NCI-H460 (cell line): ENCODE results near the gene EIF6. TPM values are rescaled to one million over a fixed set of nuclear protein-coding genes. Genes with fewer than 3 reads are reported as not detected.

Experiments used
- DNase-seq: peaks from one replicate; pipeline ENCODE4 v3.0.0-alpha.2; 2016; ENCODE audit warnings: low read depth; ENCODE audit errors: extremely low read depth
- total RNA-seq: library from RNA; depleted of rRNA; stranded (reverse); fragments of >200 nt; shearing (Covaris generic); gene quantifications from 2 replicates; pipeline ENCODE4 v1.2.3, GENCODE V29; 2014

The EIF6 gene
- total RNA-seq, 1 experiment from 2014 or later, result 159 TPM

DNA sequence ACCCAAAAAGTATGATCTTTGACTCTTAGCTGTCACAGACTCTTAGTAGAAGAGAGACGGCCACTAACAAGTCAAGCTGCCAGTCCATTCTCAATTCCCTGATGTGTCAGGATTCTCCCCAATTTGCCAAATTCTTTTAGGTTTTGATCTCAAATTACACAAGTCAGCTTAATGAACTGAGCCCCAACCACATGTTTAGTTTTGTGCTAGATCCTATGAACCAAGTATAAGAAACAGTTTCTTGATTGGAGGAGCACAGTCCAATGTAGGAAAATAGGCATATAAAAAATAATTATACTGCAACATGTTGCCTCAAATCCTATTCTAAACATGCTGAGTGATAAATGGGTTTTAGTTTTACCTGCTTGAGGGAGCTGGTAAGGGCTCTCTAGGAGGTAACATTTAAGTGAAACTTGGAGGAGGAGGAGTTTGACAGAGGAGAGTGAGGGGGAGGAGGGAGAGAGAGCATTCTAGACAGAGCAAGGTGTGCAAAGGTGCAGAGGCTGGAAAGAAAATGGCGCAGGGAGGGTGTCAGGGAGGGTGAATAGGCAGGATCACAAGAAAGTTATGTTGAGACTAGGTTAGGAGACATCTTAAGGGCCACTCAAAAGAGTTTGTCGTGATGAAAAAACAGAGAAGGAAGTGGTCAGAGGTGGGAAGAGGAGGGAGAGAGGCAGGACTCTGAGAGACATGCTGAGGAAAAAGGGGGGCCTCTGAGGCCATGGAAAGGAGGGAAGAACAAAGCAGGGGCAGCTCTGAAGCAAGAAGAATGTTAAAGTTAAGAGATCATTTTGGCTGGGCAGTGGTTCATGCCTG, 30.5 kb upstream of the EIF6 start:
- no peak for DNase-seq

DNA sequence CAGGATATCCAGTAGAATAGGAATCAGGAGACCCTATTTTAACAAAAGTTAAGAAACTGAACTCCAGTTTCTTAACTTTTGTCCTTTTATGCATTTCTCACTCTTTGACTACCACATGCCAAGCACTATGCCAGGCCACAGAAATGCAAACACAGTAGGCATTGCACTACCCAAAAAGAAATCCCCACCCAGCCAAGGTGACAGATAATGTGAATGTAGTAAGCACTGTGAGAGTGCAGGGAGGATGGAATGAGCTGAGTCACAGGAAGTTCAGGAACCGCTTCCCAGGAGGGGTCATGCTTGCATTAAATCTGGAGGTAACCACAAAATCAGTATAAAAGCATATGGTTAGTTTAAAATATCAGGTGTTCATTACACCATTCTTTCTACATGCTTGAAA, 27.7 kb upstream of the EIF6 start:
- peak; percentile 53 for DNase-seq

DNA sequence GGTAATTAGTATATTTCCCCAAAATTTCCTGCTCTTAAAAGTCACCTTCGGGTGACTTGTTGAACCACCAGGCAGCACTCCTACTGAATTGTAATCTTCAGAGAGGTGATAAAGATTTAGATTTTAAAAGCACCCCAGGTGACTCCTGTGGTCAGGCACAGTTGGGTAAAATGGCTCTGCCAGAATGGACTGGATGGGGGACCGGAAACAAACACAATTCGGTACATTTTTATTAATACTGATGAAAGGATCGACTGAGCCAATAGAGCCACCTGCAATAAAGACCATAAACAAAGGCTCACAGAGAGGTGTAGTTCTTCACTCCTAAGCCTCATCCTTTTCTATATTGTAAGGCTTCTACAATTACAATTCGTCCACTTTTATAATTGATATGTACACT, 27.2 kb upstream of the EIF6 start:
- DNase-seq, result no peak

DNA sequence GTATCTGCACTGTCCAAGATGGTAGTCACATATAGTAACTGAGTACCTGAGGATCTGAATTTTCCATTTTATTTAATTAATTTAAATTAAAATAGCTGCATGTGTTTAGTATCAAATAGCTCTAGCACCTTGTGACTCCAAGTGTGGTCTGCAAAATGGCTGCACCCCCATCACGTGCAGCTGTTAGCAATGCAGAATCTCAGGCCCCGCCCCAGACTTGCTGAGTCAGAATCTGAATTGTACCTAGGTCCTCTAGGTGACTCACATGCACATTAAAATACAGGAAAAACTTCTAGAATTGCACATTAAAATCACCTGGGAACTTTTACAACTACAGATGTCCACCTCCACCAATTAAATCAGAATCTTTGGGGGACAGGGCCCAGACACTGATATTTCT, 26.8 kb upstream of the EIF6 start:
- no peak for DNase-seq

DNA sequence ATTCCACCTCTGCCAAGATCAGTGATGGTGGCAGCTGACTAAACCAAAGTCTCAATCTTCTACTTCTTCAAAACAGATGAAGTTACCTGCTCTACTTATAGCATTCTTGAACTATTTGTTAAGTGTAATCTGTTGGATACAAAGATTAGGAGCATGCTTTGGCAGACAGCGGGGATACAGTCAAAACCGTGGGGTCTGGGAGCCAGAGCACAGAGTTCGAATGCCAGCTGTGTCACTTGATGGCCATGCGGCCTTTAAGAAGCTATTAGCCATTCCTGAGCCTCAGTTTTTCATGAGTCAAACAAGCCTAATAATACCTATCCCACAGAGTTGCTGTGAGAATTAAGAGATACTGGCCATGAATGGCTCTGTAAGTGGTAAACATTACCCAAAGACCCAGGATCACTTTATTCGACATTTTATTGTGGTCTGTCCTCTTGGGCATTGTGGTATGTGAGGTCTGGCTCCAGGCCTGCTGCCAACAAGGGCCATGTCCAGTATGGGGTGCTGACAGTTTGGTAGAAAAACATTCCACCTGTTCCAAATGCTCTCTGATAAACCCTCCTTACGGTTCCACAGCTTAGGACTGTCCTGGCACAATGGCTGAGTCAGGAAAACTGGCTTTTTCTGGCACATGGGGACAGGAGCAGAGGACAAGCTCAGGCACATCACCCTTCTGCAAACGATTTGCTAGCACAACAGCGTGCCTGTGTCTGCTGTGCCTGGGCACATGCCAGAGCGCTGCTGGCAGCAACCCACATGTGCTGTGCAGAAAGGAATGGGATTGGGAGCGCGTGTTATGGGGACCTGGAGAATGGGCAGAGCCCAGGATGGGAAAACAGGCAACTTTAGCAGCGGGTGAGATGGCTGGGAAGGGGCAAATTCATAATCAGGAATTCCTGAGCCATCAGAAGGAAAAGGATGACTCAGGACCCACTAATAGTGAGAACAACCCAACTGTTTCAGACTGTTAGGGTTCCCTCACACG, 23.4 kb upstream of the EIF6 start:
- DNase-seq, result no peak

DNA sequence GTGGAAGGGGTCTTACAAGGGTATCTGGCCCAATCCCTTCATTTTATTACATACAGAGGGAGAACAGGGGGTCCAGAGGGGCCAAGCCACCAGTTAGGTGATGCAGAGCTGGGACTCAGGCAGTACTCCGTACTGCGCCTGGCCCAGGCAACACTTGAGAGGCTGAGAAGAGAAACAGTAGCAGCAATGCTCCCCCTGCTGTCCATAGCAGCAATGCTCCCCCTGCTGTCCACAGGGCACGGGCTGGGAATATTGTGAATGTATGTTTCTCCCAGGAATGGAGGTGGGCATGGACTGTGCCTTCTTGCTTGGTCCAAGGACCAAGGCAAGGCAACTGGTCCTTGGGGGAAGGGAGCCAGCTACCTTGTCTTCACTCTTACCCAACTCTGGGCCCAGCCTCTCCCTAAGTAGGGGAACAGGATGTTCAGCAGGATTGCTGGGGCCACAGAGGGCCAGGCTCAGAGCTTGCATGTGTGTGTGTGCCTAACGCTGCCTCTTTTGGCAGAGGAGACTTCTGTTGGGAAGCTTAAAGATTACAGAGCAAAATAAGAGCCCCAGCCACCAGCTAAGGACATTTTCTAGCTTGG, 22.5 kb upstream of the EIF6 start:
- DNase-seq, result peak; percentile 59

DNA sequence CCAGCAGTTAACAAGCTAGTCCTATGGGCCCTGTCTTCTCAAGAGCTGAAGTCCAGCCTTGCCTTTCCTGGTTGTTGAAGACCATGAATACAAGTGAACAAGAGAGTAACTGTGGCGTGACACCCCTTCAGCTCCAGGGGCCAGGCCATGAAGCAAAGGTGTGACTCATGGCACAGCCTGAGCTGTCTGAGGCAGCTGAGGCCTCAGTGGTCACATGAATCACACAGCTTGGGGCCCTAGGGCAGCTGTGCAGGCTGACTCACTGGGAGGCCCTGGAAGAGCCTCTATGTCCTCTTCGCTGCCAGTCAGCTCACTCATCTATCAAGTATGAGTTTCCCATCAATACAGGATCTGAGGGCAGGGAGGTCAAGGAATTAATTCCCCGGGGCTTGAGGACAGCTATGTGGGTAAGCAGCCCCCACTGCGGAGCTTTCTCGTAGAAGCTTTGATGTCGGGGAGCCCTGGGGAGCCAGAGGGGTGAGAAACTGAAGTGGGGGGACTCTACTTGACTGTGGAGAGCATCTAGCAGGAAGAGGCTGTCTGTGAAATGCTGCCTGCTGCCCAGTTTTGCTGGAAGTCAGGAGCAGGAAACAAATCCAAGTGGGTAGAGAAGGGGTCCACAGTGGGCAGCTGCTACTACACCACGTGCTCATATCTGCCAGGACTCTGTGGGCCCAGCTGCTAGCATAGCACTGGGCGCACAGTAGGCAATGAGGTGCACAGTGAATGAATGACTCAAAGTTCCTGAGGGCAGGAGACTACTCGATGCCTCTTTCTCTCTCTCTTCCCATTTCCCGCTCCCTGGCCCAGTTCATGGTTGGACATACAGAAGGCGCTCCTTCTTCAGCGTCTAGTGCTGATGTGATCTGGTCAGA, 21.3 kb upstream of the EIF6 start:
- DNase-seq, result peak; percentile 89

DNA sequence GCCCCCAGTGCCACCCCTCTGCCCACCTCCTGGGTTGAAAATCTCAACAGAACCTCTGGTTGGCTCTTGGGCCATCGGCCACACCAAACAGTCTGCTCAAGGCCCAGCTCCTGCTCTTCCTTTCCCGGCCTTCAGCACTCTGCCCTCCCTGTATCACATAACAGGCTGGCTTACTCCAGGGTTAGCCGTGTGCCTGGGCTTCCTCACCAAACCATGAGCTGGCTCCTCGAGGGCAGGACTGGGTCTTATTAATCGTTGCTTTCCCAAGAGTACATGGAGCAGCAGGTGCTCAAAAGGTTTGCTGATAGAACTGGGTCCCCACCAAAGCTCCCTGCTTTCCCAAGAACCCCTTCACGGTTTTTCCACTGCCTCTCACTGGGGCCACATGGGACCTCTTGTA, 20.4 kb upstream of the EIF6 start:
- no peak for DNase-seq

DNA sequence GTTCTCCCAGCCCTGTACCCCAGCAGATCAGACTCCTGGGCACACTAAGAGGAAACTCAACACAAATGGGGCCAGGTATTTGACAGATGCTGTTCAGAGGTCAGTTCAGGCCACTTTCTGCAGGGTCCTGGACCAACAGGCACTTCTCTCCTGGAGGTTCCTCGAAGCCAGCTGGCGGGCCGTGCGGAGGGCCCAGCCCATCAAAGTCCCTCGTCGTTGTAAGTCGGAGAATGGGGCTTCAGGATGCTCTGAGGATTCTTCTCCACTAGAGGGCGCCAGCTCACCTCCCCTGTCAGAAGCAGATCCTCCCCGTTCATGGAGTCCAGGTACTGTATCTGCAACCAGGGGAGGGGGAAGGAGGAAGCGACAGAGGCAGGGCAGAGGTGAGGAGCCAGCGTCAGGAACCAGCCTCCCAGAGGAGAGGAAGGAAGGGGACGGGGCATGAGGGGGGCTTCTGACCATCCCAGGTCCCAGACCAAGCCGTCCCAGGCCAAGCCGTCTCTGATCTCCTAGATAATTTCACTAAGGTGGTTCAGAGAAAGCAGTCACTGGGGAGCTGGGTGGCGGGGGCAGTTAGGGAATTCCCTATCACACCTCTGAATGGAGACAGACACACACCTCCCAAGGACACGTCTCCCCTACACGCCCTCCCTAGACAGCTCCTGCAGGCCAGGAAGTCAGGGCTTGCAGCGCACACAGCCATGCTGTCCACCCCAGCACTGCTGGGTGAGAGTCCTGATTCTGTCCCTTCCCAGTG, 19.3 kb upstream of the EIF6 start:
- DNase-seq, result peak; percentile 84

DNA sequence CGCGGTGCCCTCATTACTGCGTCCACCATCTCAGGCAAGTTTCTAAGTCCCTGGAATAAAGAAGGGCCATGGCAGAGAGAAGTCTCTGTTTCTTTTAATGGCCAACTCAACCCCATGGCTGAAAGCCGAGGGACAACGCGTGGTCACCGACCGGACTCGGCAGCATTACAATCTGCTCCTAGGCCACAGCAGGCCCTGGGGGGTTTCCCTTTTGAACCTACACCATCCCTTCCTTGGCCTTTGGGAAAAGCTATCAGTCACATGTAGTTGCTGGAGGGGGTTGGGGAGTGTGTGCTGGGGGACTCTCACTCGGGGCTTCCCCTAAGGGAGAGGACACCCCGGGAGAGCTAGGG, 18.8 kb upstream of the EIF6 start:
- DNase-seq, result no peak

DNA sequence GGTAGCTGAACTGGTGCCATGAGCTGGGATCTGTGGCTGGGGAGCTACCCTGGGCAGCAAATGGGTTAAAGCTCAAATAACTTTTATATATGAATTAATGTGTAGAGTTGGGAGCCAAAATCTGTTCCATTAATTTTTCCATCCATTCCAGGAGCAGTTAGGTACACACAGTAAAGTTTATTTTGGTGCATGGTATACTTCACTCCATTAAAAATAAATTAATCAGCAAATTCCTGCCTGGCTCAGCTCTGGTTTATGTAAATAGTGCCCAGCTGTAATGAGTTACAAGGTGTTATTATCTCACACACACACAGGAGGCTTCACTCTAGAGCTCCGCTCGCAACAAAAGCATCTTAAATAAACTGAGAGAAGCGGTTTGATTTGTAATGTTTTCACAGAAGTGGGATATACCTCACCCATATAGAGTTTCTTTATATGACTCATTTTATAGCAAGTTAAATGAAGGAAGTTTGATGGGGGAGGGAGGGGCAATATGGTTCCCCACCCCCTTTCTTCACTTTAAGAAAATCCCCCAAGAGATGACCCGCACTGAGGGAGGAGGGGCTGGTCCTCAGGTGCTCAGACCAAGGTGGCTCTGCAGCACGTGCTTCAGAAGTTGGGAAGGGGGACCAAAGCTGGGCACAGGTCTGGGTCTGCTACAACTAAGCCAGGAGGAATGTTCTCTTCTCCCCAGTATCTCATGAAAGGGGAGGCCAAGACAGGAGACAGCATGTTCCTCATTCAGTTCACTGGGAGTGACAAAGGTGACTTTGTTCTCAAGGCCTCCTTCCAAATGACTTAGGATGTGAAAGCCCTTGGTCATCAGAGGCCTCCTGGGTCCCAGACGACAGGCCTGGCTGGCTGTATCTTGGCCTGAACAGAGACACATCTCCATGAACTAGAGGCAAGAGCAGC, 18.1 kb upstream of the EIF6 start:
- no peak for DNase-seq

DNA sequence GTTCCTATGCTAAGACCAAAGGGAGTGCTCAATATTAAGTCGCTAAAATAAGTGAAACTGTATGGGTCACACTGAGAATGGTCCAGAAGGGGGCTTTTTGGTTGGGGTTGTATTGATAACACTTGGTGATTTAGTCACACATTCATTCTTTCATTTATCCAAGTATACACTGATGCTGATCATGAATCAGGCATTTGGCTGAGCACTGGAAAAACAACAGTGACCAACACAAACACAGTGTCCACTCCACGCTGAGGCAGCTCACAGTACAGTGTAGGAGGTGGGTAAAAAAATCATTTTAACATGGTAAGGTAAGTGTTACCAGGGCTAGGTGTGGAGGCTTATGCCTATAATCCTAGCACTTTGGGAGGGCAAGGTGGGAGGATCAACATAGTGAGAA, 16.9 kb upstream of the EIF6 start:
- DNase-seq, result no peak

DNA sequence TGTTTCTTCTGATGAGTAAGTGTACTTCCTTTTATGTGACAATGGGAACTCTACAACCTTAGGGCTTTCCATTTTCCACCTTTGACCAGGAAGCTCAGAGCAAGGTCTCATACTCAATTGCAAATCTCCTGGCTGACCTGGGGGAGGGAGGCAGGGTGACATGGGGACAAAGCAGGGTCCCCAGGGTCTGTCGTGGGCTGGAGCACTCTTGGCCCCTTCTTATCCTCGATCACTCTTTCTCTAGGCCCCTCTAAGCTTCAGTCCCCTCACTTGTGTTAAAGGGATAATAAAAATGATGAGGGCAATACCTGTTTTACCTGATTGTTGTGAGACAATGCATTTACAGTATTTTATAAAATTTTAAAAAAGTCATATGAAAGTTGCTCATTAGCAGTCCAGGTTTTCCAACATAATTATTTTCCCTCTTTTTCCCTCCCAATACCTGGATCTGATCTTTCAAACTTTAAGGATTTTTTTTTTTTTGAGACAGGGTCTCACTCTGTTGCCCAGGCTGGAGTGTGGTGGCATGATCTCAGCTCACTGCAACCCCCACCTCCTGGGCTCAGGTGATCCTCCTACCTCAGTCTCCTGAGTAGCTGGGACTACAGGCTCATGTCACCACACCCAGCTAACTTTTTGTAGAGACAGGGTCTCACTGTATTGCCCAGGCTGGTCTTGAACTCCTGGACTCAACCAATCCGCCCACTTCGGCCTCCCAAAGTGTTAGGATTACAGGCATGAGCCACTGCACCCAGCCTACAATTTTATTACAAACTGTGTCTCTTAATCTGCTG, 16.1 kb upstream of the EIF6 start:
- no peak for DNase-seq

DNA sequence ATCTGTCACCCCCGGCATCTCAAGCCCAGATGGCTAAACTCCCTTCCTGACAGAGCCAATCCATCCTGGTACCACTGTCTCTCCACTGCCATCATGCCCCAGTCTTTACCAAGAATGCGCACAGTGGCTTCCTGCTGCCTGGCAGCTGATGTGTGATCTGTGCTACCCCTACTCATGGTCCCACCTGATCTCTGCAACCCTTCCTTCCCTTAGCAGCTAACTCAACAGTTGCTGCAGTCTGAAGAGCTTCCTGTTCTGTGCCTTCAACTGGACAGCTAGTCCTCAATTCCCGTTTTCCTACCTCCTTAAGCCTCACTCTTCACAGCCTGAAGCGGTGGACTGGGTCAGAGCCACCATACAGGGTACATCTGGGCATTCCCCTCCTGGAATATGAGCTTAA, 15.2 kb upstream of the EIF6 start:
- no peak for DNase-seq

DNA sequence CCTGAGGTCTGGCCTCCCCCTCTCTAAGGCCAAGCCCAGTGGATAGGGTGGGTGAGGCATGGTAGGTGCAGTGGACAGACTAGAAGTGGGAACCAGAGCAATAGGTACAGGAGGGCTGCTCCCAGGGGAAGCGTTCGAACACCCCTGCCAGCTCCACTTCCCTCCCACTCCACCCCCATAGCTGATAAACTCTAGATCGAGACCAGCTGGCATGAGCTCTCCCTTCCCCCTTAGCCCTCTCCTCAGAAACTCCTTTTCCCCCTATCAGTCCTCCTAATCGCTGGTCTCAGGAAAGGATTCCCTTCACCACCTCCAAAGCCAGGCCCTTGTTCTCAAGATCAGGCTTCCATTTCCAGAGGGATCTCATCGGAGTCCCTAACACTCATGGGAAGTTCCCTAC, 13.7 kb upstream of the EIF6 start:
- no peak for DNase-seq

DNA sequence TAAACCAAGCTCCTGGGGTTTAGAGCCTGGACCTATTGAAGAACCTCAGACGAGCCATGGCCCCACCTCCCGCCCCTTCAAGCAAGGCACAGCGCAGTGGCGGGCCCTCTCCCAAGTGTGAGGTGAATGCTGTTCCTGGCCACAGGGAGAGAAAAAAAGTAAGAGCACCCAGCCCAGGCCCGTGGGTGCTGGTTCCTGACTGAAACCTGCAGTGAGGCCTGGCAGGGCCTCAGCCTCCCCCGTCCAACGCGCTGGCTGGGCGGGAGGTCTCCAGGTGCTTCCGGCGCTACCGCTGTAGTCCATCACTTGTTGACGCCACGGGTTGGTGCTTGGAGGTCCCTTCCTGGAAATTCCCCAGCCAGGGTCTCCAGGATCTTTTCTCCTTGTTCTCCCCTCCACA, 13.2 kb upstream of the EIF6 start:
- no peak for DNase-seq

DNA sequence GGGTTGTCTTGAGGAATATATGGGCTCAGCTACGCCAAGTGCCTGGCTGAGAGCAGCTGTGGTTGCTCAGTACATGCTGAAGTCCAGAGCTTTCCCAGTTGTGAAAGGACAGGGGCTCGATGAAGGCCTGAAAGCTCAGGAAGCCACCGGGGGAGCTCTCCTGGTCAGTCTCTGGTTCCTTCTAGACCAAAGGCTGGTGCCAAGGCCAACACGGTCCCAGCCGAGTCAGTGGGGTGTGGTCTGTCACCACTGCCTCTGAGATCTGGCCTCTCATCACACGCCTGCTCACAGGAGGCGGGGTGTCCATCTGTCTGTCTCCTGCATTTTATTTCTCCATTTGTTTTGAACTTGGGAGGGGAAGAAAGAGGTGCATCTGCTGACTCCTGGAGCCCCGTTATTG, 12.6 kb upstream of the EIF6 start:
- DNase-seq, result no peak

DNA sequence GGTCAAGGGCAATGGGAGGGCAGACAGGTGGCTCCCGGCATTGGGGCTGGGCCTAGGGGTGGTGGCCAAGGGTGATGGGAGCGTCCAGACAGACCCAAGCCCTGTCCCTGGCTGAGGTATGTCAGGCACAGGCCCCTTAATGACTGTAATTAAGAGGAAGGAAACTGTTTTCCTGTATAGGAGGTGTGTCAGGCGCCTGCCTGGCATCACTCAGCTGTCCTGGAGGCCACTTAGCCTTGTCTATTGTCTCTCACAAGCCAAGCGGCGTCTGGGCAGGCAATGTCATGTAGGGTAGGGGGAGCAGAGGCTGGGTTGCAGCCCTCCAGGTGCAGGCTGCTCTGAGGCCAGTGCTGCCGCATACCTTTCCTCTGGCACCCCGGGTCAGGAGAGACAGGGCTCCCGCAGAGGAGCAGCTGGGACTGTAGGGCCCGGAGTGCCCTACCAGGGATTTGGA, 11.6 kb upstream of the EIF6 start:
- DNase-seq, result no peak
